HepG2 (cell line): ENCODE results near the gene RBBP8NL. TPM values are rescaled to one million over a fixed set of nuclear protein-coding genes. Genes with fewer than 3 reads are reported as not detected.

Experiments
- ATAC-seq: fragments of 200-7000 bp; cut with Tn5 transposase; 3 replicates; pipeline ENCODE4 v1.9.1; 2020; ENCODE audit warnings: mild to moderate bottlenecking, moderate library complexity
- BruUV-seq: library from RNA; stranded (reverse); fragments of 400-500 nt; replicated peaks from 2 replicates; lab custom pipeline; 2021; lab: Mats Ljungman, UMichigan
- CTCF ChIA-PET: fragments of 300-600 bp; formaldehyde crosslinking; extraction: SDS; loops from one replicate; lab custom pipeline; 2021; ENCODE audit warnings: low total read pairs, inconsistent platforms, low intra/inter-chr PET ratio; lab: Yijun Ruan, JAX
- POLR2A ChIA-PET: fragments of 350-600 bp; sonication (Branson Sonifier 250); formaldehyde crosslinking; loops from one replicate; lab custom pipeline; 2020; ENCODE audit warnings: antibody characterized with exemption, inconsistent platforms; lab: Yijun Ruan, JAX
- DNase-seq: peaks from one replicate; pipeline ENCODE4 v3.0.0-alpha.2; 2015; ENCODE audit warnings: low spot score
- FAIRE-seq: peaks from 3 replicates; lab custom pipeline; 2011; peaks lifted over from hg19 to GRCh38; lab: Jason Lieb, UNC
- H2AFZ ChIP-seq: one replicate; pipeline ENCODE4 v1.6.1; 2011; ENCODE audit warnings: low read length, inconsistent platforms
- H3K27ac ChIP-seq: fragments of 300-600 bp; 3 replicates; pipeline ENCODE4 v1.8.0; 2011; ENCODE audit warnings: mixed run types, mild to moderate bottlenecking, mixed read lengths, low read length, inconsistent platforms; ENCODE audit not compliant: insufficient read depth; ENCODE audit errors: extremely low read length
- H3K27me3 ChIP-seq, 2 experiments: fragments of 200-600 bp in 1 of 2; 2 replicates in 1 of 2; 3 replicates in 1 of 2; pipeline versions ENCODE4 v1.6.0 to v1.8.0; 2011; ENCODE audit warnings: low read length in 2 of 2, mild to moderate bottlenecking in 2 of 2, moderate library complexity in 2 of 2, inconsistent platforms in 1 of 2; ENCODE audit not compliant: insufficient read depth in 2 of 2, control insufficient read depth in 1 of 2
- H3K36me3 ChIP-seq, 2 experiments: fragments of 200-600 bp in 1 of 2; replicated peaks in 1 of 2; 2 replicates in 1 of 2; 3 replicates in 1 of 2; pipeline versions ENCODE4 v1.5.1 to v1.8.0; 2011; ENCODE audit warnings: low read length in 2 of 2, inconsistent platforms in 1 of 2; ENCODE audit not compliant: insufficient read depth in 2 of 2, control insufficient read depth in 1 of 2
- H3K4me1 ChIP-seq: 2 replicates; pipeline ENCODE4 v1.5.1; 2012; ENCODE audit warnings: low read length, inconsistent platforms; ENCODE audit not compliant: insufficient read depth
- H3K4me2 ChIP-seq: 2 replicates; pipeline ENCODE4 v1.6.0; 2011; ENCODE audit warnings: low read depth, low read length, inconsistent platforms
- H3K4me3 ChIP-seq, 3 experiments: fragments of 200-600 bp in 1 of 3; sonication (generic), shearing (Covaris generic) in 1 of 3; replicated peaks in 1 of 3; 2 replicates each; pipeline ENCODE4 v1.5.1; 2011 to 2016; ENCODE audit warnings: low read length in 3 of 3, inconsistent platforms in 2 of 3, low read depth in 2 of 3, mild to moderate bottlenecking in 2 of 3, control low read depth in 1 of 3, mixed read lengths in 1 of 3; ENCODE audit not compliant: insufficient read depth in 1 of 3
- H3K79me2 ChIP-seq: one replicate; pipeline ENCODE4 v1.6.1; 2011; ENCODE audit warnings: low read length, inconsistent platforms; ENCODE audit not compliant: insufficient read depth
- H3K9ac ChIP-seq: 2 replicates; pipeline ENCODE4 v1.6.0; 2011; ENCODE audit warnings: mild to moderate bottlenecking, low read depth, low read length, inconsistent platforms; ENCODE audit not compliant: insufficient read depth
- H3K9me3 ChIP-seq: 2 replicates; pipeline ENCODE4 v1.5.1; 2012; ENCODE audit warnings: mild to moderate bottlenecking, low read length
- H4K20me1 ChIP-seq: 2 replicates; pipeline ENCODE4 v1.6.0; 2011; ENCODE audit warnings: inconsistent platforms, mild to moderate bottlenecking, low read length, moderate library complexity; ENCODE audit not compliant: insufficient read depth
- ARNT2 ChIP-seq: sonication (generic); formaldehyde crosslinking; IDR thresholded peaks from 2 replicates; pipeline ENCODE4 v1.8.0; 2022; ENCODE audit warnings: mild to moderate bottlenecking, low read depth, missing genetic modification reagents, moderate library complexity
- DMAP1 ChIP-seq: IDR thresholded peaks from 2 replicates; pipeline ENCODE4 v1.6.1; 2016
- IKZF4 ChIP-seq: sonication (generic); formaldehyde crosslinking; IDR thresholded peaks from 2 replicates; pipeline ENCODE4 v1.5.1; 2020; ENCODE audit warnings: borderline replicate concordance, mild to moderate bottlenecking, low read depth, missing genetic modification reagents; ENCODE audit errors: not compliant biosample characterization
- IRF2 ChIP-seq: IDR thresholded peaks from 2 replicates; pipeline ENCODE4 v1.6.1; 2018; ENCODE audit warnings: missing genetic modification reagents, missing compliant biosample characterization
- JUND ChIP-seq: sonication (generic); formaldehyde crosslinking; IDR thresholded peaks from 2 replicates; pipeline ENCODE4 v1.8.0; 2022; ENCODE audit warnings: mild to moderate bottlenecking, missing genetic modification reagents
- KAT7 ChIP-seq: IDR thresholded peaks from 2 replicates; pipeline ENCODE4 v1.6.1; 2018; ENCODE audit warnings: borderline replicate concordance, missing compliant biosample characterization
- NFKB2 ChIP-seq: sonication (generic); formaldehyde crosslinking; IDR thresholded peaks from 2 replicates; pipeline ENCODE4 v1.4.0; 2020; ENCODE audit warnings: missing genetic modification reagents, borderline replicate concordance
- WGBS: methylation state at CpG from one replicate; pipeline ENCODE4 v1.1.6; 2017; ENCODE audit warnings: low lambda C conversion rate; 5-methylcytosine and 5-hydroxymethylcytosine counted together
- in situ Hi-C: cut with HindIII; loops from 2 replicates; pipeline ENCODE4 v1.10.0; 2017; ENCODE audit warnings: low pct_unique_long_range_greater_than_20kb; ENCODE audit not compliant: extremely low pct_ligation_motif_present
- intact Hi-C: fragments of 100-400 bp; cut with micrococcal nuclease; formaldehyde crosslinking; loops from one replicate; pipeline ENCODE4 v1.10.0; 2022; ENCODE audit not compliant: unreplicated experiment
- polyA plus RNA-seq, 8 experiments: library from polyadenylated mRNA; depleted of rRNA in 3 of 8; stranded (reverse) in 7 of 8; unstranded in 1 of 8; fragments of >200 nt; fragmentation: Illumina TruSeq in 4 of 8; extraction: Trizol in 4 of 8; gene quantifications; 2 replicates each; pipeline versions ENCODE4 v1.2.1 to v1.2.3, GENCODE V29; 2011 to 2016; ENCODE audit warnings: low read depth in 4 of 8, missing spikeins in 1 of 8, mixed read lengths in 1 of 8; ENCODE audit not compliant: insufficient read depth in 1 of 8
- total RNA-seq, 5 experiments: library from RNA; depleted of rRNA; stranded (reverse); fragments of >200 nt; fragmentation: Illumina TruSeq; extraction: Trizol; gene quantifications; 2 replicates each; pipeline ENCODE4 v1.2.3, GENCODE V29; 2016; ENCODE audit warnings: low read depth in 1 of 5
- TF ChIP-seq, protein P1 (sequence below): IDR thresholded peaks from 2 replicates; pipeline ENCODE4 v1.6.1; 2012; ENCODE audit warnings: low read depth, low read length, improper control_type of control experiment

The RBBP8NL gene
- total and polyA plus RNA-seq, 2 of the 13 experiments (the other 11 are each of a cell fraction or from before 2014, with no cell fraction given): 0.69 to 0.86 TPM

DNA sequence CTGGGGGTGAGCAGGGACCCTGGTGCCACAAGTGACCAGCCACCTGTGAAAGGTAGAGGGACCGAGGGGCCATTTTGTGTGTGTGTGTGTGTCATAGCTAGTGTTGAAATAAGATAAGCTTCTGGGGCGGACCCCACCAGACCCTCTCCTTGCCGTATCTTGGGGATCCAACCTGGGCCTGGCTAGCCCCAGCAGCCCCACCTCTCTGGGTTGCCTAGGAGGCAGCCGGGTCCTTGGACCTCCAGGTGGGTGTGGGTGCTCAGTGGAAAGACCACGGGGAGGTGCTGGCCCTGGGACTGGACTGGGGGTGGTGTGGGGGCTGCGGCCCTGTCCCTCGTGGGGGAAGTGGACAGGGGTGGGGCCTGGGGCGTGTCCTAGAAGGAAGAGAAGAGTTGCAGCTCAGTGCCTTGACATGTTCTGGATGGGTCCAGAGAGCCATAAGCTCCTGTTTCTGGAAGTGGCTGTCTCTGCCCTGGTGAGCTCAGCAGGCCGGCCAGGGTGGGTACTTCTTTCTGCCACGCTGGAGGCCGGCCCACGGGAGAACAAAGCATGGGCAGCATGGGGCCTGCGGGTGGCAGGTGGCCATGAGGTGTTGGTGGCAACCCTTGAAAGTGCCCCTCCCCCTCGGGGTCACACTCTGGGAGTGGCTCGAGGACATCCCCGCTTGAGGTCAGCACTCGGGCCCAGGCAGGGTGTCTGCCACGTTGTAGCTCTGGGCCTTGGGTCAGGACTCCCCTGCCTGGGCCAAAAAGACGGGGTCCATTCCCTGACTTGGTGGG, 8.4 kb downstream of the RBBP8NL start:
- intact Hi-C loops: no loop called here
- ChIA-PET CTCF (no interaction called here), POLR2A (no interaction called here)
- 0 out of 2 replicates have a peak, but pooled peaks have one; percentile 48 for TF ChIP-seq NFKB2 (CRISPR knock-in tag)
- TF ChIP-seq, protein P1, sequence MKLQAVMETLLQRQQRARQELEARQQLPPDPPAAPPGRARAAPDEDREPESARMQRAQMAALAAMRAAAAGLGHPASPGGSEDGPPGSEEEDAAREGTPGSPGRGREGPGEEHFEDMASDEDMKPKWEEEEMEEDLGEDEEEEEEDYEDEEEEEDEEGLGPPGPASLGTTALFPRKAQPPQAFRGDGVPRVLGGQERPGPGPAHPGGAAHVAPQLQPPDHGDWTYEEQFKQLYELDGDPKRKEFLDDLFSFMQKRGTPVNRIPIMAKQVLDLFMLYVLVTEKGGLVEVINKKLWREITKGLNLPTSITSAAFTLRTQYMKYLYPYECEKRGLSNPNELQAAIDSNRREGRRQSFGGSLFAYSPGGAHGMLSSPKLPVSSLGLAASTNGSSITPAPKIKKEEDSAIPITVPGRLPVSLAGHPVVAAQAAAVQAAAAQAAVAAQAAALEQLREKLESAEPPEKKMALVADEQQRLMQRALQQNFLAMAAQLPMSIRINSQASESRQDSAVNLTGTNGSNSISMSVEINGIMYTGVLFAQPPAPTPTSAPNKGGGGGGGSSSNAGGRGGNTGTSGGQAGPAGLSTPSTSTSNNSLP: no peak
- no peak for TF ChIP-seq DMAP1 (CRISPR knock-in tag)
- TF ChIP-seq KAT7: no peak
- TF ChIP-seq IKZF4 (CRISPR knock-in tag): no peak
- no peak for TF ChIP-seq IRF2 (CRISPR knock-in tag)
- no peak for TF ChIP-seq JUND (CRISPR knock-in tag)
- TF ChIP-seq ARNT2 (CRISPR knock-in tag): no peak
- Histone ChIP-seq H2AFZ (no peak overlapping the region), H3K4me1 (no peaks in the 10 kb centered on the region), H3K27me3 (peaks cover 22 to 73% of the 10 kb centered on the region in 2 experiments; a peak in 4 of 5 replicates), H3K9me3 (no peaks in the 10 kb centered on the region), H3K79me2 (no peaks in the 10 kb centered on the region), H4K20me1 (no peaks in the 10 kb centered on the region; the same call in 1 of the 2 replicates), H3K4me3 (no peak overlapping the region), H3K4me2 (no peak overlapping the region), H3K27ac (no peak overlapping the region), H3K9ac (no peak overlapping the region), H3K36me3 (no peaks in the 10 kb centered on the region)
- no peak for ATAC-seq
- no peak for FAIRE-seq
- 19% methylated on average over 18 of the region's 19 CpGs for WGBS
- DNase-seq: no peak
- no TSS peak for BruUV-seq
- in situ Hi-C loops: no loop called here
